ENCODE data around the gene RELB. TPM values are rescaled to one million over a fixed set of nuclear protein-coding genes. Genes with fewer than 3 reads are reported as not detected.

The RELB gene
- polyA plus RNA-seq, 2 of the 4 experiments (the other 2 are of a cell fraction) = 8.1 to 9.6 TPM

GRCh38 chr19:45087531-45087930 is 86.3 kb downstream of the RELB start:
- H3K9me3 ChIP-seq = no peaks in the 10 kb centered on the region
- DNase-seq (ENCODE audit: low read depth in 1 of 2, low spot score in 1 of 2) = no peak
- no peak for FAIRE-seq
- no peak for TF ChIP-seq BCL3 (IDR thresholded peaks at IDR 0.05)
- no peak for TF ChIP-seq NR3C1 (IDR thresholded peaks at IDR 0.05)
- TF ChIP-seq CHD2 (IDR thresholded peaks at IDR 0.05; ENCODE audit: low read length, partially characterized antibody) = no peak
- no peak for TF ChIP-seq TP53 (CRISPR knock-in tag; IDR thresholded peaks at IDR 0.05)
- peaks cover 8% of the 10 kb centered on the region for H3K4me1 ChIP-seq
- 94% methylated on average over 11 of the region's 11 CpGs for WGBS (ENCODE audit: missing lambda C conversion rate)
- ChIA-PET POLR2A (interaction anchor here (0.7 kb wide), 1 partner anchor 9 kb away, joined by 3 read pairs; the partner anchor contains the start of gene GEMIN7), CTCF (interaction anchor here (1.5 to 1.9 kb wide), 3 partner anchors 11 to 43 kb away, joined by 4 to 6 read pairs (median 6); partner anchors contain the start of gene ZNF296)
- no peak for ATAC-seq
- no peak overlapping the region for H3K4me3 ChIP-seq
- no peak overlapping the region for H3K27ac ChIP-seq
- no peak overlapping the region for H3K4me2 ChIP-seq

Small RNAs within 50 kb of the gene (small RNA-seq; reads per million reads assigned to genes)
- gene RNU6-611P = 0 reads per million in 6 experiments

Other genes starting within 250 kb of the RELB start
- gene CBLC, start 223.6 kb upstream of the RELB start, polyA plus RNA-seq (2011; rRNA removed) = not detected in 2 replicates
- gene CBLC, start 223.6 kb upstream of the RELB start, polyA plus RNA-seq (2017; fragmentation: RNase III; extraction: RNeasy Plus Mini Kit Qiagen cat#74134 plus additional on column Dnase treatment) = not detected in 3 replicates
- 15.2 and 18.4 TPM in 2 replicates for gene BCAM, start 192.4 kb upstream of the RELB start, polyA plus RNA-seq (2011; rRNA removed)
- gene BCAM, start 192.4 kb upstream of the RELB start, polyA plus RNA-seq (2017; fragmentation: RNase III; extraction: RNeasy Plus Mini Kit Qiagen cat#74134 plus additional on column Dnase treatment) = 77.5 to 102 TPM (median 88.1 TPM) in 3 replicates
- gene NECTIN2, start 155.2 kb upstream of the RELB start, polyA plus RNA-seq (2011; rRNA removed) = 69.4 and 84.8 TPM in 2 replicates
- 77.7 to 92.4 TPM (median 89.6 TPM) in 3 replicates for gene NECTIN2, start 155.2 kb upstream of the RELB start, polyA plus RNA-seq (2017; fragmentation: RNase III; extraction: RNeasy Plus Mini Kit Qiagen cat#74134 plus additional on column Dnase treatment)
- gene TOMM40, start 110.2 kb upstream of the RELB start, polyA plus RNA-seq (2011; rRNA removed) = 83.6 and 92.7 TPM in 2 replicates
- 172 to 201 TPM (median 180 TPM) in 3 replicates for gene TOMM40, start 110.2 kb upstream of the RELB start, polyA plus RNA-seq (2017; fragmentation: RNase III; extraction: RNeasy Plus Mini Kit Qiagen cat#74134 plus additional on column Dnase treatment)
- gene APOE, start 95.7 kb upstream of the RELB start, polyA plus RNA-seq (2011; rRNA removed) = 9.4 and 12.5 TPM in 2 replicates
- 16.2 to 31.9 TPM (median 20.2 TPM) in 3 replicates for gene APOE, start 95.7 kb upstream of the RELB start, polyA plus RNA-seq (2017; fragmentation: RNase III; extraction: RNeasy Plus Mini Kit Qiagen cat#74134 plus additional on column Dnase treatment)
- gene APOC1, start 86.9 kb upstream of the RELB start, polyA plus RNA-seq (2011; rRNA removed) = 82.1 and 88.7 TPM in 2 replicates
- gene APOC1, start 86.9 kb upstream of the RELB start, polyA plus RNA-seq (2017; fragmentation: RNase III; extraction: RNeasy Plus Mini Kit Qiagen cat#74134 plus additional on column Dnase treatment) = 172 to 198 TPM (median 196 TPM) in 3 replicates
- gene APOC4, start 59.2 kb upstream of the RELB start, polyA plus RNA-seq (2011; rRNA removed) = not detected in 2 replicates
- not detected in 3 replicates for gene APOC4, start 59.2 kb upstream of the RELB start, polyA plus RNA-seq (2017; fragmentation: RNase III; extraction: RNeasy Plus Mini Kit Qiagen cat#74134 plus additional on column Dnase treatment)
- not detected in 2 replicates for gene APOC2, start 55.4 kb upstream of the RELB start, polyA plus RNA-seq (2011; rRNA removed)
- 0.27 TPM in 1 of 3 replicates, not detected in the others for gene APOC2, start 55.4 kb upstream of the RELB start, polyA plus RNA-seq (2017; fragmentation: RNase III; extraction: RNeasy Plus Mini Kit Qiagen cat#74134 plus additional on column Dnase treatment)
- 96.5 and 99.3 TPM in 2 replicates for gene CLPTM1, start 46.1 kb upstream of the RELB start, polyA plus RNA-seq (2011; rRNA removed)
- gene CLPTM1, start 46.1 kb upstream of the RELB start, polyA plus RNA-seq (2017; fragmentation: RNase III; extraction: RNeasy Plus Mini Kit Qiagen cat#74134 plus additional on column Dnase treatment) = 173 to 188 TPM (median 180 TPM) in 3 replicates
- gene CLASRP, start 37.6 kb downstream of the RELB start, polyA plus RNA-seq (2011; rRNA removed) = 30.7 and 39.0 TPM in 2 replicates
- 74.8 to 93.7 TPM (median 86.4 TPM) in 3 replicates for gene CLASRP, start 37.6 kb downstream of the RELB start, polyA plus RNA-seq (2017; fragmentation: RNase III; extraction: RNeasy Plus Mini Kit Qiagen cat#74134 plus additional on column Dnase treatment)
- 0.25 and 0.34 TPM in 2 replicates for gene ZNF296, start 75.0 kb downstream of the RELB start, polyA plus RNA-seq (2011; rRNA removed)
- 2.7 to 3.6 TPM (median 3.4 TPM) in 3 replicates for gene ZNF296, start 75.0 kb downstream of the RELB start, polyA plus RNA-seq (2017; fragmentation: RNase III; extraction: RNeasy Plus Mini Kit Qiagen cat#74134 plus additional on column Dnase treatment)
- 42.2 and 49.2 TPM in 2 replicates for gene GEMIN7, start 77.8 kb downstream of the RELB start, polyA plus RNA-seq (2011; rRNA removed)
- gene GEMIN7, start 77.8 kb downstream of the RELB start, polyA plus RNA-seq (2017; fragmentation: RNase III; extraction: RNeasy Plus Mini Kit Qiagen cat#74134 plus additional on column Dnase treatment) = 75.3 to 86.0 TPM (median 79.4 TPM) in 3 replicates
- 7.6 and 9.1 TPM in 2 replicates for gene PPP1R37, start 91.7 kb downstream of the RELB start, polyA plus RNA-seq (2011; rRNA removed)
- gene PPP1R37, start 91.7 kb downstream of the RELB start, polyA plus RNA-seq (2017; fragmentation: RNase III; extraction: RNeasy Plus Mini Kit Qiagen cat#74134 plus additional on column Dnase treatment) = 18.7 to 21.9 TPM (median 21.8 TPM) in 3 replicates
- 0.12 and 0.21 TPM in 2 replicates for gene NKPD1, start 159.5 kb downstream of the RELB start, polyA plus RNA-seq (2011; rRNA removed)
- gene NKPD1, start 159.5 kb downstream of the RELB start, polyA plus RNA-seq (2017; fragmentation: RNase III; extraction: RNeasy Plus Mini Kit Qiagen cat#74134 plus additional on column Dnase treatment) = 0.10 to 0.18 TPM (median 0.15 TPM) in 3 replicates
- 29.8 and 30.2 TPM in 2 replicates for gene TRAPPC6A, start 176.8 kb downstream of the RELB start, polyA plus RNA-seq (2011; rRNA removed)
- 23.7 to 30.5 TPM (median 28.5 TPM) in 3 replicates for gene TRAPPC6A, start 176.8 kb downstream of the RELB start, polyA plus RNA-seq (2017; fragmentation: RNase III; extraction: RNeasy Plus Mini Kit Qiagen cat#74134 plus additional on column Dnase treatment)
- 7.5 and 10.5 TPM in 2 replicates for gene BLOC1S3, start 177.3 kb downstream of the RELB start, polyA plus RNA-seq (2011; rRNA removed)
- 8.2 to 12.2 TPM (median 10.6 TPM) in 3 replicates for gene BLOC1S3, start 177.3 kb downstream of the RELB start, polyA plus RNA-seq (2017; fragmentation: RNase III; extraction: RNeasy Plus Mini Kit Qiagen cat#74134 plus additional on column Dnase treatment)
- 0.16 and 0.20 TPM in 2 replicates for gene EXOC3L2, start 243.9 kb downstream of the RELB start, polyA plus RNA-seq (2011; rRNA removed)
- gene EXOC3L2, start 243.9 kb downstream of the RELB start, polyA plus RNA-seq (2017; fragmentation: RNase III; extraction: RNeasy Plus Mini Kit Qiagen cat#74134 plus additional on column Dnase treatment) = 0.46 to 0.58 TPM (median 0.50 TPM) in 3 replicates
- gene MARK4, start 249.8 kb downstream of the RELB start, polyA plus RNA-seq (2011; rRNA removed) = 6.3 and 6.9 TPM in 2 replicates
- 6.0 to 7.8 TPM (median 6.8 TPM) in 3 replicates for gene MARK4, start 249.8 kb downstream of the RELB start, polyA plus RNA-seq (2017; fragmentation: RNase III; extraction: RNeasy Plus Mini Kit Qiagen cat#74134 plus additional on column Dnase treatment)

All from A549 (cell line).